Epithelial cell of prostate (primary cell): Measurements from ENCODE around the gene POLD2.

Source experiments
- DNase-seq: peaks from one replicate; pipeline ENCODE4 v3.0.0-alpha.2; 2011; ENCODE audit warnings: low read depth, low spot score
- H3K27ac ChIP-seq: fragments of 450-650 bp; 2 replicates; pipeline ENCODE4 v1.5.1; 2017; ENCODE audit warnings: mild to moderate bottlenecking

The POLD2 gene

DNA sequence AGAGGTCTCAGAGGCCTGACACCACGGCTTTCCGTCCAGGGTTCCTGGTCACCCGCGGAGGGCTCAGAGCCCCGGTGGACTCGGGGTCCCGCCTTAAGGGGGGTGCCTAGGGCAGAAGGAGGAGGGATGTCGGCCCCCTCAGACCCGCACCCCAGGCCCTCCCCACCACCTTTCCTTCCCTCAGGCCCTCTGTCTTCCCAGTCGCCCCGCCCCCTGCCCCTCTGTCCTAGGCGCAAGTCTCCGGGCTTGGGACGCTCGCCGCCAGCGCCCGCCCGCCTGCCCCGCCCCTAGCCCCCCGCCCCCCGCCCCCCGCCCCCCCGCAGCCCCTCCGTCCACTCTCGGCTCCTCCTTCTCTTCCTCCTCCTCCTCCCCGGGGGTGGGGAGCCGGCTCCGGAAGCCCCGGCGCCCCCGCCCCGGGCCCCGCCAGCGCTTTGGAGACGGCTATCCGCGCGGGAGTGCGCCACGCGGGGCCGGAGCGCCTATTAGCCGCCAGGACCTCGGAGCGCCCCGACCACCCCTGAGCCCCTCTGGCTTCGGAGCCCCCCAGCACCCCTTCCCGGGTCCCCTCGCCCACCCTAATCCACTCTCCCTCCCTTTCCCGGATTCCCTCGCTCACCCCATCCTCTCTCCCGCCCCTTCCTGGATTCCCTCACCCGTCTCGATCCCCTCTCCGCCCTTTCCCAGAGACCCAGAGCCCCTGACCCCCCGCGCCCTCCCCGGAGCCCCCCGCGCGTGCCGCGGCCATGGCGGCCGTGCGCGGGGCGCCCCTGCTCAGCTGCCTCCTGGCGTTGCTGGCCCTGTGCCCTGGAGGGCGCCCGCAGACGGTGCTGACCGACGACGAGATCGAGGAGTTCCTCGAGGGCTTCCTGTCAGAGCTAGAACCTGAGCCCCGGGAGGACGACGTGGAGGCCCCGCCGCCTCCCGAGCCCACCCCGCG is 19.2 kb downstream of the POLD2 start, which contains the start of gene AEBP1:
Gene AEBP1, plus strand, starts transcription at position 423 of the 937 bp plus-strand sequence. Its CDS starts 321 bp downstream, at position 744.
- no peak within 1 kb of the TSS for H3K27ac ChIP-seq
- no peak for DNase-seq

- no peak for DNase-seq
- no peak overlapping the region for H3K27ac ChIP-seq
Measured at GRCh38 chr7:44103566-44103922, 19.8 kb downstream of the POLD2 start.

GRCh38 chr7:44102846-44103565 is 20.3 kb downstream of the POLD2 start:
- no peak for DNase-seq
- no peak overlapping the region for H3K27ac ChIP-seq

GRCh38 chr7:44101966-44102845 is 21.1 kb downstream of the POLD2 start:
- H3K27ac ChIP-seq = no peak overlapping the region
- DNase-seq = no peak

GRCh38 chr7:44101303-44101965 is 21.9 kb downstream of the POLD2 start:
- H3K27ac ChIP-seq = no peak overlapping the region
- no peak for DNase-seq

- H3K27ac ChIP-seq = no peak overlapping the region
- DNase-seq = no peak
Measured at GRCh38 chr7:44100458-44101302, 22.7 kb downstream of the POLD2 start.

DNA sequence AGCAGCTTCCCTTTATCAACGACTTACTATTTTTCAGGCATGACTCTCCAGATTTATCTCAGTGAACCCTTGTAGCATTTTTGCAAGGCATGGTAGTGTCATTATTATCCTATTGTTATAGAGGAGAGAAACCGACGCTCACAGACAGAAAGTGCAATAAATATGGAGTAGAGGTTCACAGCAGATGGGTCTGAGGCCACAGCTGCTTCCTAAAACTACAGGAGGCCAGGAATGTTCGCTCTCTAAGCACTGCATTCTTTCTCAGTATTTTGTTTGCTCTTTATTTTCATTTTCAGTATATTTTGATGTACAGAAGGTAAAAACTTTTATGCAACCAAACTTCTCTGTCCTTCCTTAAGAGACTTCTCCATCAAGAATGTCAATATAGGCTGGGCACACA is 23.7 kb downstream of the POLD2 start:
- DNase-seq = no peak
- H3K27ac ChIP-seq = no peak overlapping the region

DNA sequence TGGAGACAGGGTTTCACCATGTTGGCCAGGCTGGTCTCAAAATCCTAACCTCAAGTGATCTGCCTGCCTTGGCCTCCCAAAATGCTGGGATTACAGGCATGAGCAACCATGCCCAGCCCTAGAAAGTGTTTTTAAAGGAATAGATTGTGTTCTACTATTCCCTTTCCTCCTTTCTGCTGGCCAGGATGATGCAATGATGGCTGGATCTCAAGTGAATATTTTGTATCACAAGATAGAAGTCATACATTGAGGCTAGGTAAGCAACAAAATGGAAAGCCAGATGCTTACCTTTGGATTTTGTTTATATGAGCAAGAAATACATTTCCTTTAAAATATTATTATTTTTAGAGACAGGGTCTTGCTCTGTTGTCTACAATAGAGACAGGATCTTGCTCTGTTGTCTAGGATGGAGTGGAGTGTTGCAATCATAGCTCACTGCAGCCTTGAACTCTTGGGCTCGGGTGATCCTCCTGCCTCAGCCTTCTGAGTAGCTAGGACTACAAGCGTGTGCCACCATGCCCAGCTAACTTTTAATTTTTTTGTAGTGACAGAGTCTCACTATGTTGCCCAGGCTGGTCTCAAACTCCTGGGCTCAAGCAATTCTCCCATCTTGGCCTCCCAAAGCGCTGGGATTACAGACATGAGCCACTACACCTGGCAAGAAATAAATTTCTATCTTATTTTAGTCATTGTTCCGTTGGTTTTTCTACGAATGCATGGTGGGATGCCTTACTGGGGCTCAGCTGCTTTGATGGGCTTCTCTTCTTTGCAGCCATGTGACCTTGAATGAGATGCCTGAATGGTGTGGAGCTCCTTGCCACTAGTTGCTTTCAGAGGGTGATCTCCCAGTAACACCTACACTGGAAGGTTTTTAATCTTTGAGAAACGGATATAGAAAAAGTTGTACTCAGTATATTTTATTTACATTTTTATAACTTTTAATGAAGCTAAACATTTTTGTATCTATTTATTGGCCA is 25.0 kb downstream of the POLD2 start:
- no peak for DNase-seq
- no peak overlapping the region for H3K27ac ChIP-seq

DNA sequence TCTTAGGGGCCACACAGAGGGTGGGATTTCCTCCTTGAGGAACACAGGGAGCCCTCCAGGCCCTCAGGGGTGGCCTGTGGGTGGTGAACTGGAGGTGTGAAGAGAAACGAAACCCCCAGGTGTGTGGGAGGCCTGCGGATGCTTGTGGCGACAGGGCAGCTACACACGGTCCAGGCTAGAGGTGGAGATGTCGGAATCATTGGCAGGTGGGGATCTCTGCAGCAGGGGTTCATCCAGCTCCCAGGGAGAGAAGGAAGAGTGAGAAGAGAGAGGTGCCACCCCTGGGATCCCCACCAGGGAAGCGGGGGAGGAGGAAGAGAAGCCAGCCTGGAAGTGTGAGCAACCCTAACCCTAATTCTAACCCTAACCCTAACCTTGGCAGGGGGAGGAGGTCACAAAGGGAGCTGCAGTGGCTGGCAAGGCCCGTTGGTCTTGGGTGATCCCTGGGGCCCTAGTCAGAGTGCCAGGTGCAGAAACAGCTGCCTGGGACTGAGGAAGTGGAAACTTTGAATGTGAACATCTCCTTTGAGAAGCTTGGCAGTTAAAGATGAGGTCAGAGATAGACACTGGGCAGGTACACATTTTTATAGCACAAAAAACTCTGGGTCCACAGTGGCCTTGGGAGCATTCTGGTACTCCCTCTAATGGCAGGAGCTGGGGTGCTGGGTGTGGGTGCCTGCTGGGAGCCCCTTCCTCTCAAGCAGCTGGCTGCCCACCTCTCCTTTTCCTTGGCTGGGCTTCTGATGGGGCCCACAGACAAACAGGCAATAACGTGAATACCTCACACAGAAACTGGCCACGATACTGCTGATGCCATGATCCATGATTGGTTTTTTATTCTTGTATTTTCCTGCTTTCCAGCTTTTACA is 26.1 kb downstream of the POLD2 start:
- no peak overlapping the region for H3K27ac ChIP-seq
- no peak for DNase-seq

DNA sequence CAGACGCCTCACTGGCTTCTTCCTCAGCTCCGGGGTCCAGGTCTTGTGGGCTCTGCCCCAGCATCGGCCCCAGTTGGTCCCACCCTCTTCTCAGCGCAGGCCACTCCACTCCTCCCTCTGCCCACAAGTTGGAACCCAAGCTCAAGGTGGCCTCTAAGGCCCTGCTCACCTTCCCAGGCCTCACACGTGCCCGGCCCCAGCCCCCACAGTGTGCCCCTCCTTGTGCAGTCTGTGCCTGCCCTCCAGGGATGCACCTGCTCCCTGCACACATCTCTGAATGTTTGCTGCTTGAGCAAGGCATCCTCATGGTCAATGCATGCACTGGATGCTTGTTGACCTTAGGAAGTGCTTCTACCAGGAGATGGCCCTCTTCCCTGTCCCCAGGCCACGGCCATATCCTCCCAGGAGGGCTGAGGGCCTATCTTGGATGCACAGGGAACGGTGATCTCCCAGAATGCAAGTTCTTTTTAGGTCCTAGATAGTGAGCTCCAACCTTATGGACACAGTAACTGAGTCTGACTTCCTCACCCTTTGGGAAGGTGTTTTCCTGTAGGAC is 26.9 kb downstream of the POLD2 start:
- no peak for DNase-seq

DNA sequence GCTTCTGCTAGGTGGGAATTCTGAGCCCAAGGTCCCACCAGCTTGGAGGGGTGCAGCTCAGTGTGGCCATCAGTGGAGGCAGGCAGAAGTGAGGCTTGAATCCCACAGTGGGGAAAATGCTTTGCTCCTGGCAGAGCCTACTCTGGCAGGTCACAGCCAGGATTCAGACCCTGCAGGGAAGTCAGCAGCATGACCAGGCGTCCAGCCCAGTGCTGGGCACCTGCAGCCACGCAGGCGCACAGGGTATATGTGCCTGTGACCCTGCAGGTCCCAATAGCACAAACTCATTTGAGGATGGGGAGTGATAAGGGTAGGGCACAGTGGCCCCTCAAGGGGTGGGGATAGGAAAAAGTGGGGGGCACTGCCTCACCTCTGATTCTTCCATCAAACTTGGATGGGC is 27.6 kb downstream of the POLD2 start:
- H3K27ac ChIP-seq = no peak overlapping the region
- no peak for DNase-seq

More for the DNA sequence above, 26.9 kb downstream of the POLD2 start:
- H3K27ac ChIP-seq = no peak overlapping the region

DNA sequence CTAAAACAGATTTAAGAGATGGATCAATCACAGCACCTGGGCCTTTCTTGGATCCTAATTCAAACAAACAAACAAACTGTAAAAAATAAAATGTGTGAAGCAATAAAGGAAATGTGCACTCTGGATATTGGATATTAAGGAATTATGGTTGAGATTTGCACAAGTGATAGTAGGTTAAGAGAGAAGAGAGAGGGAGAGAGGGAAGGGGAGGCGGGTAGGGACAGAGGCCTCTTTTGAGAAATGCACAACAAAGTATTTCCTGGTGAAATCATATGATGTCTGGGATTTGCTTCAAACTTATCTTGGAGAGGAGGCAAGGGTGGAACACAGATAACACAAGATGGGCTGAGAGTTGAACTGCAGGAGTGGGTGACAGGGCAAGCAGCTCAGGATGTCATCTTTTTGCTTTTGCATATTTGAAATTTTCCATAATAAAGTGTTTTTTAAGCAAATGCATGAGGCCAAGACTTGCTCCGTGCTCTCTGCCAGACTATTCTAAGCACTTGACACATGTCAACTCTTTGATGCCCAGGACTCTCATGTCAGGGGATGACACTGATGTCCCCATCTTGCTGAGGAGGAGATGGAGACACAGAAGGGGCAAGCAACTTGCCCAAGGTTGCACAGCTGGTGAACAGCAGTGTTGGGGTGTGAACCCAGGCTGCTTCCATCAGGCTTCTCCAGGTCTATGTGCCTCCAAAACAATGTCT is 28.3 kb downstream of the POLD2 start:
- no peak overlapping the region for H3K27ac ChIP-seq
- no peak for DNase-seq

DNA sequence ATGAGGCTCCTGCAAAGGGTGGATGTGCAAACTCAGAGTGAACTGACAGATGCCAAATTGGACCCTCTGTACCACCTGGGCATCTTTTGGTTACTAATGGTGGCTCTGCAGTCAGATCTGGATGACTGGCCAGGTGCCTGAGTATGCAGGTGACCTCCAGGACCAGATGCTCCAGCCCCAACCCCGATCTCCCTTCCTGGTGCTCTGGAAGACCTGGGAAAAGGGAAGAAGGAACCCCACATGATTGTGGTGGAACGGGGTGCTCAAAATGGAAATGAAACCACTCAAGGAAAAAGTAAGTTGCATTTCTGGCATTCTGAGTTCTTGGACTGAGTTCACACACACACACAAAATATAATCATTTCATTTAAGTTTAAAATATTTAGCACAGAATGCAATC is 29.0 kb downstream of the POLD2 start:
- no peak overlapping the region for H3K27ac ChIP-seq
- no peak for DNase-seq

- H3K27ac ChIP-seq = no peak overlapping the region
Measured at GRCh38 chr7:44093102-44093641, 30.2 kb downstream of the POLD2 start.

DNA sequence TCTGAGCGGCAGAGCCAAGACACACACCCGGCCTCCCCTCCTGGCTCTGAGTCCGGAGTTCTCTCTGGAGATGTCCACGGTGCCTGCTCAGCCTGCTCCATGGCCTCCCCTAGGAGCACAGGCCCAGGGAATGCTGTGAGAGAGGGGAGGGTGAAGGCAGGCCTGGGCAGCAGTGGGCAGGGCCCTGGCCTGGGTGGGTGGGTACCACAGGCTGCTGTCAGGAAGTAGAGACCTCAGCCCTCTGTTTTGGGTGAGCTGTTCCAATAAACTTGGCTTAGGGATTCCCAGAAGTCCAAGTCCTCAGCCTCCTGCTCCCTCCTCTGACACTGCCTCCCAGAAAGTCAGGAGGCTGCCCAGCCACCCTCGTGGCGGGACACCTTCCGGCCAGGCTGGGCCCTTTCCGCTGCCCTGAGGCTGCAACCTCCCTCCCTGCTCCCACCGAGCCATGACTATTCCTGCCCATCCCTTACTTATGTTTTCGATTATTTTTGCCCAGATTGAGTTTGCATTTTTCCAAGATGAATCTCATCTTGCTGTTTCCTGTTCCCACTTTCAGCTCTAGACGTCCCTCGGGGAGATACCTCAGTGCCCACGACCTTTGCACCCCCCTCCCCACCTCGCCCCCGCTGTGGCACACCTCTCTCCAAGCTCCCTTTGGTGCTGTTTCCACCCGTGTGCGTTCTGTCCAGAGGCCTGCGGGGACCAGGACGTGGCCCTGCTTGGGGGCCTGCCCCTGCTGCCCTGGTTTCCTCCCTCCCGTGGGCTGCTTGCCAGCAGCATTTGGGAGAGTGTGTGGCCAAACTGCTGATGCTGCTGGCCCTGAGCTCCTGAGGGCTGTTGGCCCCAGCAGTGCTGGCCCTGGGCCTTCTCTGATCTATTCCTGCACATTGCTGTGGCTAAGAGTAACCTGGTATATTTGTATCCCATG is 35.2 kb downstream of the POLD2 start:
- peak overlapping the region; percentile 51 for H3K27ac ChIP-seq
- DNase-seq = no peak

More at GRCh38 chr7:44093102-44093641, 30.2 kb downstream of the POLD2 start:
- no peak for DNase-seq
